GM21526 (cell line): ENCODE data around the gene TMEM202.
"Not testable (repeated sequence)": the region's sequence is repeated elsewhere in the genome, so short reads cannot be mapped to it uniquely, and the experiment has no call there.

Experiments
- ATAC-seq: cut with Tn5 transposase; IDR thresholded peaks from one replicate; pipeline ENCODE4 v1.9.1; 2021; ENCODE audit warnings: moderate library complexity; ENCODE audit not compliant: unreplicated experiment, low FRiP score

TMEM202 gene

DNA sequence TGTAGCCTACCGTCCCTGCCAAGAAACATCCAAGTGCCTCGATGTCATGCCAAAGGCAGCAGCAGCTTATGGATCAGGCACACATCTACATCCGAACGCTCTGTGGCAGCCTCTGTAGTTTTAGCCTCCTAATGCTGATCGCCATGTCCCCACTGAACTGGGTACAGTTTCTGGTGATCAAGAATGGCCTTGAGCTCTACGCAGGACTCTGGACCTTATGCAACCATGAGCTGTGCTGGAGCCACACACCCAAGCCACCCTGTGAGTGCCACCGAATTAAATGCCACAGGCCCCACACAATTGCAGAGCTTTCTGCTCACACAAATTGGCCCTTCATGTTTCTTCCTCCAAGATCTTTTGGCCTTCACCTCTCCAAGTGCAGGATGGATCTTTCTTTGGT, 543 bp downstream of the TMEM202 start:
- no peak for ATAC-seq

- ATAC-seq, result no peak
Measured at GRCh38 chr15:72402726-72403125, 4.6 kb downstream of the TMEM202 start.

- no peak for ATAC-seq
Measured at GRCh38 chr15:72404356-72404755, 6.3 kb downstream of the TMEM202 start.

DNA sequence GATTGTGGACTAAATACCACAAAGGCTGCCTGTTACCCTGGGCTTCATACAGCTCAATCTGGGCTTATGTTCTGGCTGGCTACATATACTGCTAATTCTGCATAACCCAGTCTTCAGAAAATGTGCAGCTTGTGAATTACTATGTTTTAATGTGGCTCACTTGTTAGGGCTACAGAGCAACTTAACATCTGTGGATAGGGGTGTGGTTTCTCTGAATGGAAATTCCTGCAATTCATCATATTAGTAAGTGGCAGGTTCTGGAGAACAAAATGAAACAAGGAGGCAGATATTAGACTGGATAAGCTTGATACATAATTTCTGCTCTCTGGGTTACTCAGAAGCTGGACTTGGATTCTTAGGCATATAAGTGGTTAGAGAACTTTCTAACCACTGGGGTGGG, 6.7 kb downstream of the TMEM202 start:
- ATAC-seq, result no peak

GRCh38 chr15:72406936-72407335, 8.8 kb downstream of the TMEM202 start:
- ATAC-seq, result no peak

DNA sequence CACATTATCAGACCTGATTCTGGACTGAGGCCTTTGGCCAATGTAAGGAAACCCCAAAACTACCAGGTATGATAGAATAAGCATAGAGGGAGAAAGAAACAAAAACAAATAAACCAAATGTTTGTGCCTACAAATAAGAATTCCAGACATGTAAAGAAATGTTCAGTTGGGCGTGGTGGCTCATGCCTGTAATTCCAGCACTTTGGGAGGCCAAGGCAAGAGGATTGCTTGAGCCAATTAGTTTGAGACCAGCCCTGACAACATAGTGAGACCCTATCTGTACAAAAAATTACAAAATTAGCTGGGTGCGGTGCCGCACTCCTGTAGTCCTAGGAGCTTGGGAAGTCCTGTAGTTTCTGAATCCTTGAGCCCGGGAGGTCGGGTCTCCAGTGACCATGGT, 13.0 kb downstream of the TMEM202 start:
- ATAC-seq, result no peak

GRCh38 chr15:72411544-72411943, 13.4 kb downstream of the TMEM202 start:
- ATAC-seq, result no peak

- ATAC-seq, result not testable (repeated sequence)
Measured at GRCh38 chr15:72413337-72413736, 15.2 kb downstream of the TMEM202 start.

- no peak for ATAC-seq
Measured at GRCh38 chr15:72415304-72415703, 17.2 kb downstream of the TMEM202 start.

DNA sequence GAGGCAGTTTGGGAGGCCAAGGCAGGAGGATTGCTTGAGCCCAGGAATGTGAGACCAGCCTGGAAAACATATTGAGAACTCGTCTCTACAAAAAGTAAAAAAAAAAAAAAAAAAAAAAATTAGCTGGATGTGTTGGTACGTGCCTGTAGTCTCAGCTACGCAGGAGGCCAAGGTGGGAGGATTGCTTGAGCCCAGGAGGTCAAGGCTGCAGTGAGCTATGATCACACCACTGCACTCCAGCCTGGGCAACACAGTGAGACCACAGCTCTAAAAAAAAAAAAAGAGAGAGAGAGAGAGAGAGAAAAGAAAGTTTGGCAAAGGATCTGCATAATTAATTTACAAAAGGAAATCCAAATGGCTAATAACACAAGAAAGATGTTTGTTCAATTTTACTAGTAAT, 21.7 kb downstream of the TMEM202 start:
- not testable (repeated sequence) for ATAC-seq

GRCh38 chr15:72420576-72420975, 22.5 kb downstream of the TMEM202 start:
- ATAC-seq, result no peak

DNA sequence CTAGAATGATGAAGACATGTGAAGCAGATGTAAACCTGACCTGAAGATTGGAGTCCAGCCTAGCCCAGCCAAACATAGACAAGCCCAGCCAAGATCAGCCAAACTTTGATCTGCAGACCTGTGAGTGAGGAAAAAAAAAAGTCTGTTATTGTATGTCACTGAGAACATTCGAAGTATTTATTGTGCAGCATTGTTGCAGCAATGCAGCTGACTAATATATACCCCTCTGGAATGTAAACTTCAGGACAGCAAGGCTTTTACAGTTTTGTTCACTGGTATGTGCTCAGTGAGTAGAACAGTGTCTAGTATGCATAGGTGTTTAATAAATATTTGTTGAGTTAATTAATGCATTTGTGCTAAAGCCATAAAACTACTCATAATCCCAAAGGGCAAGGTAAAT, 23.4 kb downstream of the TMEM202 start:
- ATAC-seq, result no peak

DNA sequence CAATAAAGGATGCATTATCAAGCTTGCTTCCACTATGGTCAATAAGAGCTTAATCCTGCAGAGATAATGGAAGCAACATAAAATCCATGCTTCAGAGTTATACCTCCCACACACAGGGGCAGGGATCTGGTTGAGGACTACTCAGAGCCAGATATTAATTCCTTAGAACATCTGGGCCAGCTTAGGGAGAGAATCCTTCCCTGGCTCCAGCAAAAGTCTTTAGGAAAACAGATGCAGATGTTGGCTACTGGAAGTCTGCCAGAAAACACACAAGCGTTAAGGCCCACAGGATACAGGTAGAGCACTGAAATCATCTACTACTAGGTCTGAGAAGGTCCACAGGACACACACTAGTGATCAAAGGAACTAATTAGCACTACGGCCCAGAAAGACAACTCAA, 25.2 kb downstream of the TMEM202 start:
- no peak for ATAC-seq

DNA sequence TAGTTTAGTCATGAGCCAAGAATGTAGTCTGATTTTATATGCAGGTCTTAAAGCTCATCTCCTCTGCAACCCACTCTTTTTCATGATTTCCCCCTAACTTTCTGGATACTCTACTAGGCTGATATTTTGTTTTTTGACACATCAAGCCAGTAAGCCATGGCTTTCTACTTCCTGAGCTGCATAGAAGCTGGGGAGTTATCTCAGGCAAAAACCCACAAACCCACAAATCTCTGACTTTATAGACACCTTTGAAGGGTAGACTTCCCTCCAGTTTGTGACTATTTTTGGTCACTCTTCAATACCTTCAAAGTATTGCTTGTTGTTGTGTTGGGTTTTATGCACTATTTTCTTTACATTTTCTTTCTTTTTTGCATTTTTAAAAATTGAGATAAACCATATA, 28.6 kb downstream of the TMEM202 start:
- no peak for ATAC-seq

GRCh38 chr15:72437650-72438316, 39.7 kb downstream of the TMEM202 start:
- no peak for ATAC-seq

DNA sequence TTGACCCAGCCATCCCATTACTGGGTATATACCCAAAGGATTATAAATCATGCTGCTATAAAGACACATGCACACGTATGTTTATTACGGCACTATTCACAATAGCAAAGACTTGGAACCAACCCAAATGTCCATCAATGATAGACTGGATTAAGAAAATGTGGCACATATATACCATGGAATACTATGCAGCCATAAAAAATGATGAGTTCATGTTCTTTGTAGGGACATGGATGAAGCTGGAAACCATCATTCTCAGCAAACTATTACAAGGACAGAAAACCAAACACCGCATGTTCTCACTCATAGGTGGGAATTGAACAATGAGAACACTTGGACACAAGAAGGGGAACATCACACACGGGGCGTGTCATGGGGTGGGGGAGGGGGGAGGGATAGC, 44.7 kb downstream of the TMEM202 start:
- not testable (repeated sequence) for ATAC-seq

GRCh38 chr15:72445426-72445825, 47.3 kb downstream of the TMEM202 start:
- ATAC-seq, result no peak

DNA sequence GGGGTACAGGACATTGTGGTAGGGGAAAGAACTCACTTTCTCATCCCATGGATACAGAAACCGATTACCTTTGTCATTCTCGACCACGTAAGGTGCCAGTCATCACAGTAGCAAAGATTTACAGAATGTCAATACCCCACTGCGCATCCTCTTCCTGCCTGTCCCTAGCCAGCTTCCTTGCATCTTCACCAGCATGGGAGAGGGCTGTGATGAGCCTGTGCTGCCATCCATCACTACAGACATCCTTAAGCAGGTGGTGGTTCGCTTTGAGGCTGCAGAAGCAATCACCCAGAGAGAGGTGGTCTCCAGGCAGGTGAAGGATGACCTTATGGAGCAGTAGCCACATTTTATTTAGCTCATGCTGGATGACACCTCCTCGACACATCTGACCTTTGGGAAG, 52.7 kb downstream of the TMEM202 start:
- no peak for ATAC-seq

- no peak for ATAC-seq
Measured at GRCh38 chr15:72451224-72451623, 53.1 kb downstream of the TMEM202 start.

GRCh38 chr15:72456684-72457083, 58.6 kb downstream of the TMEM202 start:
- no peak for ATAC-seq
